NCI-H2107 treated with DMSO at 0.1 percent for 48 hours (cell line): ENCODE data around the gene PPM1J.
"Not testable (repeated sequence)": the region's sequence is repeated elsewhere in the genome, so short reads cannot be mapped to it uniquely, and the experiment has no call there.

ENCODE experiments used
- DNase-seq: peaks from one replicate; lab custom pipeline; 2025; ENCODE audit not compliant: unreplicated experiment; lab: John Stamatoyannopoulos, UW

The PPM1J gene

GRCh38 chr1:112715264-112716053 lies at the start of gene PPM1J:
TSS of gene PPM1J (minus strand) at chr1:112715332. CDS start at chr1:112715301, 31 bp downstream.
- peak; percentile 50 for DNase-seq

GRCh38 chr1:112762541-112763500 lies 47.7 kb upstream of the PPM1J start:
- DNase-seq: no peak

- peak; percentile 97 for DNase-seq
These were observed 46.8 kb upstream of the PPM1J start for GRCh38 chr1:112761714-112762480.

- DNase-seq: no peak
These were observed 44.1 kb upstream of the PPM1J start for GRCh38 chr1:112759228-112759627.

- DNase-seq: no peak
These were observed 39.0 kb upstream of the PPM1J start for GRCh38 chr1:112754116-112754628.

GRCh38 chr1:112748396-112748795 lies 33.3 kb upstream of the PPM1J start:
- DNase-seq: no peak

GRCh38 chr1:112744009-112744578 lies 29.0 kb upstream of the PPM1J start:
- no peak for DNase-seq

- DNase-seq: no peak
These were observed 28.3 kb upstream of the PPM1J start for GRCh38 chr1:112743174-112744008.

GRCh38 chr1:112737573-112737972 lies 22.4 kb upstream of the PPM1J start:
- no peak for DNase-seq

- DNase-seq: no peak
These were observed 20.6 kb upstream of the PPM1J start for GRCh38 chr1:112735752-112736151.

GRCh38 chr1:112731451-112731850 lies 16.3 kb upstream of the PPM1J start:
- DNase-seq: no peak

GRCh38 chr1:112729909-112730308 lies 14.8 kb upstream of the PPM1J start:
- no peak for DNase-seq

GRCh38 chr1:112729011-112729410 lies 13.9 kb upstream of the PPM1J start:
- not testable (repeated sequence) for DNase-seq

- DNase-seq: not testable (repeated sequence)
These were observed 13.3 kb upstream of the PPM1J start for GRCh38 chr1:112728306-112728971.

GRCh38 chr1:112727716-112728115 lies 12.6 kb upstream of the PPM1J start:
- no peak for DNase-seq

GRCh38 chr1:112724240-112724639 lies 9.1 kb upstream of the PPM1J start:
- not testable (repeated sequence) for DNase-seq

- DNase-seq: no peak
These were observed 8.3 kb upstream of the PPM1J start for GRCh38 chr1:112723511-112723839.

GRCh38 chr1:112722601-112723510 lies 7.7 kb upstream of the PPM1J start:
- DNase-seq: peak; percentile 35
